ENCODE measurements around the gene CGREF1.
A peak's percentile ranks its signal among the peaks of the same experiment; 100 is the strongest.

Gene CGREF1

DNA sequence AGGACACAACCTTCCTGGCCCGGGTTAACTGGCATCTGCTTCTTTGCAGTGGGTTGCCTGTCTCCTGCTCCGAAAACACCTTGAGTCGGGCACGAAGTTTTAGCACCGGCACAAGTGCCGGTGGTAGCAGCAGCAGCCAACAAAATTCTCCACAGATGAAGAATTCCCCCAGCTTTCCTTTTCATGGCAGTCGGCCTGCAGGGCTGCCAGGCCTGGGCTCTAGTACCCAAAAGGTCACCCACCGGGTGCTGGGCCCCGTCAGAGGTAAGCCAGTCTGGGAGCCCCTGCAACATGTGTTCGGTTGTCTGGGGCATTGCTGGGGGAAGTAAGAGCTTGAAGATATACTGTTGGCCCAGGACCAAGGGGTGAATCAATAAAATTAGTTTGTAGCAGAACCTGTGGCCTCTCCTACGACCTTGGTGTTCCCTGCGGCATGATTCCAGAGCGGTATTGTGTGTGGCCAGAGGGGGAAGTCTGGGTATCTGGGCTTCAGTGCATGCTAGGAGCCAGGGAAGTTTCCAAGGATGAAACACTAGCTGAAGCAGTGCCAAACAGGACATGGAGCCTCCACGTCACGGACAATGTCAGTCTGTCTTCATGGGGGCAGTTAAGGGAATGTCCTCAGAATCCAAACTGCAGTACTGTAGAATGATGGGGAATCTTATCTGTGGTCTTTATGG lies 59.6 kb downstream of the CGREF1 start:
- H3K4me3 ChIP-seq (replicated peaks in 1 of 2; ENCODE audit: low read depth in 2 of 2, low read length in 2 of 2), result no peak overlapping the region
- TF ChIP-seq, protein P1, sequence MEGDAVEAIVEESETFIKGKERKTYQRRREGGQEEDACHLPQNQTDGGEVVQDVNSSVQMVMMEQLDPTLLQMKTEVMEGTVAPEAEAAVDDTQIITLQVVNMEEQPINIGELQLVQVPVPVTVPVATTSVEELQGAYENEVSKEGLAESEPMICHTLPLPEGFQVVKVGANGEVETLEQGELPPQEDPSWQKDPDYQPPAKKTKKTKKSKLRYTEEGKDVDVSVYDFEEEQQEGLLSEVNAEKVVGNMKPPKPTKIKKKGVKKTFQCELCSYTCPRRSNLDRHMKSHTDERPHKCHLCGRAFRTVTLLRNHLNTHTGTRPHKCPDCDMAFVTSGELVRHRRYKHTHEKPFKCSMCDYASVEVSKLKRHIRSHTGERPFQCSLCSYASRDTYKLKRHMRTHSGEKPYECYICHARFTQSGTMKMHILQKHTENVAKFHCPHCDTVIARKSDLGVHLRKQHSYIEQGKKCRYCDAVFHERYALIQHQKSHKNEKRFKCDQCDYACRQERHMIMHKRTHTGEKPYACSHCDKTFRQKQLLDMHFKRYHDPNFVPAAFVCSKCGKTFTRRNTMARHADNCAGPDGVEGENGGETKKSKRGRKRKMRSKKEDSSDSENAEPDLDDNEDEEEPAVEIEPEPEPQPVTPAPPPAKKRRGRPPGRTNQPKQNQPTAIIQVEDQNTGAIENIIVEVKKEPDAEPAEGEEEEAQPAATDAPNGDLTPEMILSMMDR (IDR thresholded peaks at IDR 0.05; ENCODE audit: low read depth, low read length), result no peak
- DNase-seq (ENCODE audit: low read depth in 2 of 2), result peak; percentile 37 to 80

DNA sequence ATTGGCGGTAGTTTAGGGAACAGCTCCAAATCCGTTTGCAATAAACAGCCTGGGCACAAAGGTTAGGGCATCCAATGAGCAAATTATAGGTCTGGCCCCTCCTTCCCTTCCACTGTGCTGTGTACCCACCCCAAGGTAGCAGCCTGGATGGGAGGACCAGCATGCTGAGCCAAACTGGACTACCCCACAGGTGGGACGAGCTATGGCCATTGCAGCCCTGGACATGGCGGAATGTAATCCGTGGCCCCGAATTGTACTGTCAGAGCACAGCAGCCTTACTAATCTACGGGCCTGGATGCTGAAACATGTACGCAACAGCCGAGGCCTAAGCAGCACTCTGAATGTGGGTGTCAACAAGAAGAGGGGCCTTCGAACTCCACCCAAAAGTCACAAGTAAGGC lies 60.7 kb downstream of the CGREF1 start:
- DNase-seq (ENCODE audit: low read depth in 2 of 2), result no peak
- TF ChIP-seq, protein P1 (IDR thresholded peaks at IDR 0.05; ENCODE audit: low read depth, low read length), result no peak
- no peak overlapping the region for H3K4me3 ChIP-seq (replicated peaks in 1 of 2; ENCODE audit: low read depth in 2 of 2, low read length in 2 of 2)

DNA sequence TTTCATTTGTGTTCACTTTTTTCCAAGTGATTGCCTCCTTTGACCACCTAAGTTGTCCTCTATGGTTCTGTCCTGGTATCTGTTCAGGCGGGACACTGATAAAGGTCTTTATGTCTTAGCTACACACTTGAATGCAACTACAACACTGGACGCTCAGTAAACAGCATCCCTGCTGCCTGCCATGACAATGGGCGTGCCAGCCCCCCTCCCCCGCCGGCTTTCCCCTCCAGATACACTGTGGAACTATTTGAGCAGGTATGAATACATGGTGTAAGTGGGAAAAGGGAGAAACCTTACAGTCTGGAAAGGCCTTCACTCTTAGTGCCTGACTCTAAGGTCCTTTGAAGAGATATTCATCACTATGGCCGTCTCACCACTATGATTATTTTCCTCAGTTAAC lies 61.7 kb downstream of the CGREF1 start:
- no peak overlapping the region for H3K4me3 ChIP-seq (replicated peaks in 1 of 2; ENCODE audit: low read depth in 2 of 2, low read length in 2 of 2)
- TF ChIP-seq, protein P1 (IDR thresholded peaks at IDR 0.05; ENCODE audit: low read depth, low read length), result no peak
- no peak for DNase-seq (ENCODE audit: low read depth in 2 of 2)

DNA sequence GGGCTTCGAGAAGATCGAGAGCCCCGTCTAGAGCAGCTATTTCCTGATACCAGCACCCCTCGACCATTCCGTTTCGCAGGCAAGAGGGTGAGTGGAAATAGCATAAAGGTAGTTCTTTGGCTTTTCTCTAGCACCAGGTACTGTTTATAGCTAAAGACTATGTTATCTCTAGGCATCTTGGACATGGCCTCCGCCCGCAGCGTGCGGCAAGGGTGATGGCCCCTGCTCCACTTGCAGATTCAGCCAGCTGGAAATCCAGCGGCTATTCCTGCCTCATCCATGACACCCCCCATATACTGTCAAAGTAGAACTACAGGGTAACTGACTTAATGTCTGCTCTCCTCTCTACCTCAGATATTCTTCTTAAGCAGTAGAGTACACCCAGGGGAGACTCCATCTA lies 64.2 kb downstream of the CGREF1 start:
- H3K4me3 ChIP-seq (replicated peaks in 1 of 2; ENCODE audit: low read depth in 2 of 2, low read length in 2 of 2), result no peak overlapping the region
- DNase-seq (ENCODE audit: low read depth in 2 of 2), result no peak
- TF ChIP-seq, protein P1 (IDR thresholded peaks at IDR 0.05; ENCODE audit: low read depth, low read length), result no peak

DNA sequence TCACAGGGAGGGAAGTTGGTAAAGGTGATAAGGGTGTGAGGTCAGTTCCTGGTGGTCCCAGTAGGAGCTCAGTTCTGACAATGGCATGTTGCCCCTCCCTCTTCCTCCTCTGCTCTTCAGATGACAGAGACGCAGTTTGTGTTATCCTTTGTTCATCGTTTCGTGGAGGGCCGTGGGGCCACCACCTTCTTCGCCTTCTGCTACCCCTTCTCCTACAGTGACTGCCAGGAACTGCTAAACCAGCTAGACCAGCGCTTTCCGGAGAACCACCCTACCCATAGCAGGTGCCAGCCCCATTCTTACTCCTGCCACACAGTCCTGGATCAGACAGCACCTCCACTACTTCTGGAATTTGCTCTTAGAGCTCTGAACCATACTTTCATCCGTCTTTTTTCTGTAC lies 65.2 kb downstream of the CGREF1 start:
- no peak overlapping the region for H3K4me3 ChIP-seq (replicated peaks in 1 of 2; ENCODE audit: low read depth in 2 of 2, low read length in 2 of 2)
- TF ChIP-seq, protein P1 (IDR thresholded peaks at IDR 0.05; ENCODE audit: low read depth, low read length), result no peak
- DNase-seq (ENCODE audit: low read depth in 2 of 2), result no peak

DNA sequence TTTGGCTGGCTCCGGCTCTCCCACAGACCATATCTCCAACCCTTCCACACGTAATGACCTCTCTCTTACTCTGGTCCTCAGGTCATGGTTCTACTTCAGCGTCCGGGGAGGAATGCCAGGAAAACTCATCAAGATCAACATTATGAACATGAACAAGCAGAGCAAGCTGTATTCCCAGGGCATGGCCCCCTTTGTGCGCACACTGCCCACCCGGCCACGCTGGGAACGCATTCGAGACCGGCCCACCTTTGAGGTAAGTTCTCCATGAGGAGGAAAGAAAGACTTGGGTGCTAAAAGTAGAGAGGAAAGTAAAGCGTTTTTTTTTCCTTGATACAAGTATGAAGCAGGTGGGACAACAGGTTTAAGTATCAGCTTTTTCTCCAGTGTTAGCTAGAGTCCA lies 65.6 kb downstream of the CGREF1 start:
- DNase-seq (ENCODE audit: low read depth in 2 of 2), result no peak
- TF ChIP-seq, protein P1 (IDR thresholded peaks at IDR 0.05; ENCODE audit: low read depth, low read length), result no peak
- no peak overlapping the region for H3K4me3 ChIP-seq (replicated peaks in 1 of 2; ENCODE audit: low read depth in 2 of 2, low read length in 2 of 2)
